HG03342 (cell line): ENCODE measurements around the gene TREML4.
"Not testable (repeated sequence)": the region's sequence is repeated elsewhere in the genome, so short reads cannot be mapped to it uniquely, and the experiment has no call there.

Experiments used
- ATAC-seq: cut with Tn5 transposase; IDR thresholded peaks from one replicate; pipeline ENCODE4 v1.9.1; 2021; ENCODE audit warnings: mild to moderate bottlenecking, moderate library complexity; ENCODE audit not compliant: unreplicated experiment

The TREML4 gene

DNA sequence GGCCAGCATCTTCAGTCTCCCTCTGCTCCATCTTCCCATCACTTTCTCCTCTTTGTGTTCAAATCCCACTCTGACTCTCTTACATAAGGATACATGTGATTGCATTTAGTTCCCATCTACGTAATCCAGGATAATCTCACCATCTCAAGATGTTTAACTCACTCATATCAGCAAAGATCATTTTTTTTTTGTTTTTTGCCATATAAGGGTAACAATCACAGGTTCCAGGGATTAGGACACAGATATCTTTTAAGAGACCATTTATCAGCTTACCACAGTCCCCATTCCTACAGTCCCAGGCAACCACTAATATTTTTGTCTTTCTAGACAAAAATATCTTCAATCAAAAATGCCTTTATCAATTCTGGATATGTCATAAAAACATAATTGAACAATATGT, 24.0 kb upstream of the TREML4 start:
- ATAC-seq: no peak

DNA sequence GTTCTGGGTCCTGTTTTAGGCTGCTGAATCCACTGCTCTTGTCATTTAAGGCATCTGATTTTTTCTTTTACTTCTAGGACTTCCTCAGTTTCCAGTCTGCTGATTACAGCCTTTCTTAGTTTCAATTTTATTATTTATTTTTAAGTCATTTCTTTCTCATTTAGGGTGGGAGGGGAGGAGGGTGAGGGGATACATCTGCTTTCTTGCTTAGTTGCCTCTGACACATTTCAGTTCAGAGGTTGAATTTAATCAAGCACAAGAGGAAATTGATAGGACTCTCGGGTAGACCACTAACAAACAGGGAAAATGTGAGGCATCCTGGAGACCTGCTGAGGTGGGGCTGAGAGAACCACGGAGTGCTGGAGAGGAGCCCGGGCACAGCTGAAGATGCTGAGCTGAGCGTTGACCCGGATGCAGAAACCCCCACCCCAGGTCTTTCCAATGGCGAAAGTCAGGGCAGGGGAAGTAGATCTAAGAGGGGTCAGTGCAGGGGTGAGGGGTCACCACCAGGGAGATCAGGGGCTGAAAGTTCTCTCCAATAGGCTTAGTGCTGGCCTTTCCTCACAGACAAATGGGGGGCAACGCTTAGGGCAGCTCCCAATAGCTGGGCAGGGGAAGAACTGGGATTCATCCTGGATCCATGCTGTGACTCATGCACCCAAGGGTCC, 19.6 kb upstream of the TREML4 start:
- no peak for ATAC-seq

GRCh38 chr6:41209547-41210320, 18.4 kb upstream of the TREML4 start:
- ATAC-seq: no peak

DNA sequence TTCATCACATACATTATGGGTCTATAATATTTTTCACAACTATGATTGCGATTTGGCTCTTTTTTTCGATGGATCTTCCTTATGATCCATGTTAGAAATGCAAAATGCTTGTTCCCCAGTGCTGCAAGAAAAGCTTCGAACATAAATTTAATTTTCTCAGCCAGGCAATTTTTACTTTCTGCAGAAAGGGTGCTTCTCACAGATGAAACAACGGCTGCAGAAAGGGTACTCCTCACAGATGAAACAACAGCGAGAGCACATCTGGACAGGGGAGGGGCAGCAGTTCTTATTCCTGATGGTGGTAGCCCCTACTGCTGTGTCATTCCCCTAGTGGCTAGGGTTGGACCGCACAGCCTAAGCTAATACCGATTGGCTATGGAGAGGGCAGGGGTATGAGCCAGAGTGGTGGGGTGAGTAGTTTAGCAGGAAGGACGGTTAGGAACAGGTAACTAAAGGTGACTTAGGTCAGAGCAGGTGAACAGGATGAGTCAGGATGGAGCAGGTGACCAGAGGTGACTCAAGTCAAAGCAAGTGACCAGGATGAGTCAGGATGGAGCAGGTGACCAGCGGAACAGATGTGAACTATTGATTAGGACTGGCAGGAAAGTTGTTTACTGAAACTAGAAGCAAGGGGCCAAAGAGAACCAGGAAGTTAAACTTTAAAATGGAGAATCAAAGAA, 13.4 kb upstream of the TREML4 start:
- ATAC-seq: no peak

DNA sequence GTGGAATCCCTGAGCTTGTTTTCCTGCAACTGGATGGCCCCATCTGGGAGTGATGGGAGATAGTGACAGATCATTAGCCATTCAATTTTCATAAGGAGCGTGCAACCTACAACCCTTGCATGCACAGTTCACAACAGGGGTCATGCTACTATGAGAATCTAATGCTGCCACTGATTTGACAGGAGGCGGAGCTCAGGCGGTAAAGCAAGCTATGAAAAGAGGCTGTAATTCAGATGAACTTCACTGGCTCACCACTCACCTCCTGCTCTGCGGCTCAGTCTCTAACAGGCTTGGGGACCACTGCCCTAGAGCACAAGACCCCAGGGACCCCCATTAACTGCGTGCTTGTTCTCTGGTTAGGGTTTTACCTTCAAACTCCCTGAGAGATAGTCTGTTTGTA, 12.4 kb upstream of the TREML4 start:
- ATAC-seq: no peak

GRCh38 chr6:41216616-41217015, 11.5 kb upstream of the TREML4 start:
- no peak for ATAC-seq

DNA sequence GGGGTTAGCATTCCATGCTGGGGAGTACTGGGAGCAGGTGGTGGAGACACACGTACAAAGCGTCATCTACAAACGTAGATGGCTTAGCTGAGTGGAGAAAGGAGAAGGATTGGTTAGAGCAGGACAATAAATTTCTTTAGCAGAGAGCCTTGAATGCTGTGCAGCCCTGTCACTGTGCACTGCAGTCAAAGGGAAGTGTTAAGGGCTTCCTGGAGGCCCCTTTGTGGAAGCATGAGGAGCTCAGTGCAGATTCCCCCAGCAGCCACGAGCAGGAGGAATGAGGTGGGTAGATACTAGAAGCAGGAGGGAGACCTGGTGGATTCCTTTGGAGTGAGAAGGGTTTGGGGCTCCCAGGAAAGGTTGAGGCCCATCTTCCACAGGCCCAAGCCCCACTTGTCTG, 6.1 kb upstream of the TREML4 start:
- ATAC-seq: no peak

DNA sequence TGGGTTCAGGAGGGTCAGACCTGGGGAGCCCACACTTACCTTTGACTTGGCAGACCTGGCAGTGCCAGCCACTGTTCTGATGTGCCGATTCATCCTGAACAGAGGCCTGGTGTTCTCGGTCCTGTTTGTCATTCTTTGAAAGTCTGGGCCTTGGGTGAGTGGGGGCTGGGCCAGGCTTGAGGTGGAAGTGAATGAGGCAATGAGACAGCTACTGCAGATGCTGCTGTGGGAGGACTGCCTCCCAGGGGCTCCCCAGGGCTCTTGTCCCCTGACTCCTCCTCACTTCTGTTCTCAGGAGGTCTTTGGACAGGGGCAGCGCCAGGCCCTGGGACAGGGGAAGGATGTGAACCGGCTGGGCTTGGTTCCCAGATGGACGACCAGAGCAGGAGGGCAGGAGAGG, 5.6 kb upstream of the TREML4 start:
- no peak for ATAC-seq

GRCh38 chr6:41224800-41225199, 3.3 kb upstream of the TREML4 start:
- no peak for ATAC-seq

DNA sequence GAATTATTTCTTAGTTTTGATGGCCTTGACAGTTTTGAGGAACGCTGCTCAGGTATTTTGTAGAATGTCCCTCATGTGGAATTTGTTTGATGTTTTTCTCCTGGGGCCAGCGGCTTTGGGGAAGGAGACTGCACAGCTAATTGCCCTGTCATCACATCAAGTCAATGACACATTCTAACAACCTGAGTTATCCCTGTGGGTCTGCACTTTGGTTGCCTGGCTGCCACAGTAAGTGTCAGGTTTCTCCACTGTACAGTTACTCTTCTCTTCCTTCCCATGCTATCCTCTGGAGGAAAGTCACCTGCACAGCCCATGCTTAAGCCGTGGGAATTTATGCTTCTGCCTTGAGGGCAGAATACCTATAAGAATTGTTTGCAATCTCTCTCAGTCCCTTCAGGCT, 1.4 kb upstream of the TREML4 start:
- no peak for ATAC-seq

GRCh38 chr6:41228616-41229015, 467 bp downstream of the TREML4 start:
- no peak for ATAC-seq

DNA sequence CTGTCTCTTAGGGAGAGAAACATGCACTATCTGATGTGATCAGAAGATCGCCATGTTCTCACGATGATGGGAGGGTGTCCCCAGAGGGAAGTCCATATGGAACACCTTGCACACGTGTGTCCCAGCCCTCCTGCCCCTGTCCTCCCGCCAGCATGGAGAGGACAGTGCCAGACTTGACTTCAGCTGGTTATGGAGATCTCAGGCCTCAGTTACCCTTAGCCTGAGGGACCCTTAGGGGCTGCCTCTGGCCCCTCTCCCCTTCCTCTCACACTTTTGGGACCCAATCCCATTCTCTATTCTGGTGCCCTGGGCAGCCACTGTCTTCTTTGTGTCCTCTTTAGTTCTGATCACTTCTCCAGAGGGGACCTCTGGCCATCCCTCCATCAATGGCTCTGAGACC, 1.6 kb downstream of the TREML4 start:
- ATAC-seq: no peak

DNA sequence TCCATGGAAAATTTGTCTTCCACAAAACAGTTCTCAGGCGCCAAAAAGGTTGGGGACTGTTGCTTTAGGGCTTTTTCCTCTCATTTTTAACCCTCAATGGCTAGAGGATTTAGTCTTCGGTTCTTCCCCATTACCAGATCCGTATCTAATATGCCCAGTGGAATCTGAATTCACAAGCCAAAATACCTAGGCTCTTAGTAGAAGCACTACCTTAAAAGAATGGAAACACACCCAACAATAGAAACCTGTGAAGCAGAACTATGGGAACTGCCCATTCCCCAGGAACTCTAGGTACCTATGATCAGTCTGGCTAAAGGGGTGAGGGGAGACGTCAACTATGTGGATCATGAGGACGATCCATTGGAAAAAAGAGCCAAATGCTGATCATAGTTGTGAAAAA, 3.1 kb downstream of the TREML4 start:
- no peak for ATAC-seq

GRCh38 chr6:41232667-41233066, 4.5 kb downstream of the TREML4 start:
- no peak for ATAC-seq

- ATAC-seq: no peak
These were observed 8.1 kb downstream of the TREML4 start for GRCh38 chr6:41236276-41236675.

GRCh38 chr6:41237128-41237527, 9.0 kb downstream of the TREML4 start:
- ATAC-seq: no peak

DNA sequence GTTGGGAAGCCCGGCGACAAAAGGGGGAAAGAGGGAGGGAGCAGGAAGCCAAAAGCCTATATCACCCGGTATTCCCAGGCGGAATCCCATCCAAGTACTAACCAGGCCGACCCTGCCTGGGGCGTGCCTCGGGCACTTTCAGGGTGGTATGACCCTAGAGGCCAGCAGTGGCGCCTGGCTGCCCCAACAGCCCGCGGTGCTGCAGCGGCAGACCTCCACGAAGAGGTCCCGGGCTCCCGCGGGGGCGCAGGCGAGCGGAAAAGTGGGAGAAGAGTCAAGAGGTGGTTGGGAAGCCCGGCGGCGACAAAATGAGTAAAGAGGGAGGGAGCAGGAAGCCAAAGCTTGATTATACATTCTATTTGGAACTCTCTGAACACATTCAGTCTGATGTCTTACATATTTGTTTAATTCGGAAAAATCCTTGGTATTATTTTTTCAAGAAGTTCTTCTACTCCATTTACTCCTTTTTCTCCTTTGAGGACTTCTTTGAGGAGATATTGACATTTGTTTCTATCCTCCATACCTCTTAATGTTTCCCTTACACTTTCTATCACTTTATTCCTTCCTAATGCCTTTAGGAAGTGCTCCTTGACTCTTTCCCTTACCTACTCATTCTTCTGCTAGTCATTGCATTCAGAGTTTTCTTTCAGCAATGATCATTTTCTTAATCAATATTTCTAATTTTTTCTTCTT, 11.5 kb downstream of the TREML4 start:
- no peak for ATAC-seq

DNA sequence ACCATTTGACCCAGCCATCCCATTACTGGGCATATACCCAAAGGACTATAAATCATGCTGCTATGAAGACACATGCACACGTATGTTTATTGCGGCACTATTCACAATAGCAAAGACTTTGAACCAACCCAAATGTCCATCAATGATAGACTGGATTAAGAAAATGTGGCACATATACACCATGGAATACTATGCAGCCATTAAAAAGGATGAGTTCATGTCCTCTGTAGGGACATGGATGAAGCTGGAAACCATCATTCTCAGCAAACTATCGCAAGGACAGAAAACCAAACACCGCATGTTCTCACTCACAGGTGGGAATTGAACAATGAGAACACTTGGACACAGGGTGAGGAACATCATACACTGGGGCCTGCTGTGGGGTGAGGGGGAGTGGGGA, 18.4 kb downstream of the TREML4 start:
- not testable (repeated sequence) for ATAC-seq

DNA sequence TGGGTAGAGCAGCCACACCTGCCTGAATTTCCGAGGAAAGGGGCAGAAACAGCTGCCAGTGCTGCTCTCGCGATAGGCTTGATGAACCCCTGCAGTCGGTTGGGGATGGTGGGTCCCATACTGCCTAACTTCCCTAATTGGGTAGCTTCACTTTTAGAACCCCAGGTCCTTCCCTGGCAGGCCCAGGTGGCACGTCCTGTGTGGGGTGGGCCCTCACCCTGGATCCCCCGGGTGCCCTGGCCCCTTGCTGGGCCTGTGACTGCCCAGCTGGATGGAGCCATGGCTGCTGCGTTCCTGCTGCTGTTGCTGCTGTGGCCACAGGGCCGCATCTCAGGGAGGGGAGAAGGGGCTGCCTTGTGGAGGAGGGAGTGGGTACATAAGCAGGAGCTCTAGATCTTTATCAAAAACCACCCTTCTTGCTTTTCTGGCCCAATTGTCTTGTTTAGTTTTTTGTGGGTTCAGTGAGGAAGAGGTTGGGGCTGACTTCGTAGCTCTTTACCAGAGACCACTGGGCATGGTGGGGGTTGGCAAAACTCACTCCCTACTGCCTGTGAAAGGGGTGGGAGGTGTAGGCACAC, 19.2 kb downstream of the TREML4 start:
- ATAC-seq: no peak

DNA sequence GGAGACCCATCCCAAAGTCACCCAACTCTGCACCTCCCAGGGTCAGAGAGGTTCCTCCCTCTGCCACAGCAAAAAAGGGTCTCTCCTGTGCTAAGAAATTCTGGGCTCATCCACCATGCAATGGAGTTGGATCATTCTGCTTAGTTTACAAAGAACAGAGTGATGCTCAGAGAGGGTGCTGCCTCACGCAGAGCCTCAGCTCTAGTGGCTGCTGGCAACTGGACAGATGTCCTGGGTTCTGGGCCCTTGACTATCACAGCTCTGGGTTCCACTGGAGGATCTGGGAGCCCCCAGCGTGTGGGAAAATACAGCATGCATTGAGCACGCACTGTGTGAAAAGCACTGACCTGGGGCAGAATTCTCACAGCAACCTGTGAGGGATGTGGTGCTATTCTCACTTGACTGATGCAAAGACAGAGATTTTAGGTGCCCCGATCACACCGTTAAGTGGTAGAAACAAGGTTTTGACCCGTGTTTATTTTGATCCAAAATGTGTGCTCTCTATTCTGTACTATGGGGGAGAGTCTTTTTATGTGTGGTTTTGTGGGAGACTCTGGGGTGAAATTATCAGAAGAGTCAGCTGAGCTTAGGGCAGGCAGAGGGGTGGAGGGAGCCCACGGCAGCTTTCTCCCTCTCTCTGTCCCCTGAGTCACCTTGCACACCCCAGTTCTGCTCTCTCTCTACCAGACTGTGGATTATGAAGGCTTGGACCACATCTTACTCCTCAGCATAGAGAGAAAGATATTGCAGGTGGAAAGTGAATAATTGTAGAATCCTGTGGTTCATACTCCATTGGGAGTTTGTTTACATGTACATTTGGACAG, 19.9 kb downstream of the TREML4 start:
- no peak for ATAC-seq
